Tibial nerve (tissue), 4 donors: Measurements from ENCODE around the gene NOM1.

Source experiments
- CTCF ChIP-seq, 5 experiments: fragments of 200-600 bp in 3 of 5; fragments of 450-650 bp in 2 of 5; sonication (generic) in 3 of 5; IDR thresholded peaks; one replicate each; pipeline ENCODE4 v1.5.1; 2016 to 2019; ENCODE audit warnings: antibody characterized with exemption in 5 of 5, mild to moderate bottlenecking in 3 of 5, moderate library complexity in 2 of 5
- EP300 ChIP-seq, 2 donors: sonication (generic); formaldehyde crosslinking; IDR thresholded peaks; one replicate each; pipeline ENCODE4 v1.6.1; 2017; ENCODE audit warnings: antibody characterized with exemption in 2 of 2, mild to moderate bottlenecking in 1 of 2
- POLR2A ChIP-seq, 2 donors: fragments of 450-650 bp; IDR thresholded peaks; one replicate each; pipeline ENCODE4 v1.6.1; 2017; ENCODE audit warnings: antibody characterized with exemption in 2 of 2, mild to moderate bottlenecking in 2 of 2, moderate library complexity in 2 of 2

GRCh38 chr7:156989766-156990535 lies 40.4 kb downstream of the NOM1 start:
- no peak for TF ChIP-seq CTCF (IDR thresholded peaks at IDR 0.05)
- TF ChIP-seq POLR2A (IDR thresholded peaks at IDR 0.05): no peak
- TF ChIP-seq EP300 (IDR thresholded peaks at IDR 0.05): no peak
